GM12864 (cell line): ENCODE measurements around the gene KDM6B.

ENCODE experiments used
- DNase-seq: peaks from one replicate; pipeline ENCODE4 v3.0.0-alpha.2; 2011; ENCODE audit warnings: low read depth
- H3K4me3 ChIP-seq: 2 replicates; pipeline ENCODE4 v1.5.1; 2011; ENCODE audit warnings: mild to moderate bottlenecking, low read depth, low read length, control low read depth
- TF ChIP-seq, protein P1 (sequence below): IDR thresholded peaks from 2 replicates; pipeline ENCODE4 v1.5.1; 2011; ENCODE audit warnings: low read depth, mild to moderate bottlenecking, moderate library complexity, low read length, control low read depth, inconsistent platforms; ENCODE audit errors: missing control alignments

The KDM6B gene

DNA sequence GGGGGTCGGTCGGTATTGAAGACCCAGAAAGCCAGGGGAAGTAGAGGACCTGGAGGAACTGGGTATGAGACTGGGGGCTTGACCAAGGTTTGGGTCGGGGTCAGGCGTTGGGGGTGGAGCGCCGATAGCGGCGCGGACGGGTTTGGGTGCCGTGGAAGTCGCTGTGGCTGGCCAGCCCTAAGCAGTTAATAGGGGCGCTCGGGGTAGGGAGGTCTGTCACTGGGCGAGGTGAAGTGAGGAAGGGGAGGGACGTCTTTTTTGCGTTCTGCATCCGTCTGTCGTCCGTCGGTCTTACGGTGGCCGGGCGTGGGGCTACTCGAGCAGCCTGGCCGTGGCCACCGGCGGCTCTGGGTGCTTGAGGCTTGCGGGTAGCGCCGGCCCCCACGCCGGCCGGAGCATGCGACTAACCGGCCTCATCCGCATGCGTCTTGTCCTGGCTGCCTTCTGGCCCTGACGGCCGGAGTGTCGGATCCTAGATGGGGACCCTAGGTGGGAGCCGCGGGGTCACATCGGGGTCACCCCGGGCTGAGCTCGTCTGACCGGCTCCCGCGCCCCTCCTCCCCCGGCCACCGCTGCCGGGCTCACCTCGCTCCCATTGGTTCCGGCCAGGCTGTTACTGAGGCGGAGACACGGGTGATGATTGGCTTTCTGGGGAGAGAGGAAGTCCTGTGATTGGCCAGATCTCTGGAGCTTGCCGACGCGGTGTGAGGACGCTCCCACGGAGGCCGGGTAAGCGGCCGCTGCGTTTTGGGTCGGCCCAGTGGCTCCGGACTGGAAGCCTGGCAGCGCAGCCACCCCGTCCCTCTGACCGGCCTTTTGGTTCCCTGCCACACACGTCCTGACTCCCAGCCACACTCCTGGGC is 10.5 kb downstream of the KDM6B start:
- TF ChIP-seq, protein P1, sequence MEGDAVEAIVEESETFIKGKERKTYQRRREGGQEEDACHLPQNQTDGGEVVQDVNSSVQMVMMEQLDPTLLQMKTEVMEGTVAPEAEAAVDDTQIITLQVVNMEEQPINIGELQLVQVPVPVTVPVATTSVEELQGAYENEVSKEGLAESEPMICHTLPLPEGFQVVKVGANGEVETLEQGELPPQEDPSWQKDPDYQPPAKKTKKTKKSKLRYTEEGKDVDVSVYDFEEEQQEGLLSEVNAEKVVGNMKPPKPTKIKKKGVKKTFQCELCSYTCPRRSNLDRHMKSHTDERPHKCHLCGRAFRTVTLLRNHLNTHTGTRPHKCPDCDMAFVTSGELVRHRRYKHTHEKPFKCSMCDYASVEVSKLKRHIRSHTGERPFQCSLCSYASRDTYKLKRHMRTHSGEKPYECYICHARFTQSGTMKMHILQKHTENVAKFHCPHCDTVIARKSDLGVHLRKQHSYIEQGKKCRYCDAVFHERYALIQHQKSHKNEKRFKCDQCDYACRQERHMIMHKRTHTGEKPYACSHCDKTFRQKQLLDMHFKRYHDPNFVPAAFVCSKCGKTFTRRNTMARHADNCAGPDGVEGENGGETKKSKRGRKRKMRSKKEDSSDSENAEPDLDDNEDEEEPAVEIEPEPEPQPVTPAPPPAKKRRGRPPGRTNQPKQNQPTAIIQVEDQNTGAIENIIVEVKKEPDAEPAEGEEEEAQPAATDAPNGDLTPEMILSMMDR = no peak
- peak; percentile 85 for DNase-seq

DNA sequence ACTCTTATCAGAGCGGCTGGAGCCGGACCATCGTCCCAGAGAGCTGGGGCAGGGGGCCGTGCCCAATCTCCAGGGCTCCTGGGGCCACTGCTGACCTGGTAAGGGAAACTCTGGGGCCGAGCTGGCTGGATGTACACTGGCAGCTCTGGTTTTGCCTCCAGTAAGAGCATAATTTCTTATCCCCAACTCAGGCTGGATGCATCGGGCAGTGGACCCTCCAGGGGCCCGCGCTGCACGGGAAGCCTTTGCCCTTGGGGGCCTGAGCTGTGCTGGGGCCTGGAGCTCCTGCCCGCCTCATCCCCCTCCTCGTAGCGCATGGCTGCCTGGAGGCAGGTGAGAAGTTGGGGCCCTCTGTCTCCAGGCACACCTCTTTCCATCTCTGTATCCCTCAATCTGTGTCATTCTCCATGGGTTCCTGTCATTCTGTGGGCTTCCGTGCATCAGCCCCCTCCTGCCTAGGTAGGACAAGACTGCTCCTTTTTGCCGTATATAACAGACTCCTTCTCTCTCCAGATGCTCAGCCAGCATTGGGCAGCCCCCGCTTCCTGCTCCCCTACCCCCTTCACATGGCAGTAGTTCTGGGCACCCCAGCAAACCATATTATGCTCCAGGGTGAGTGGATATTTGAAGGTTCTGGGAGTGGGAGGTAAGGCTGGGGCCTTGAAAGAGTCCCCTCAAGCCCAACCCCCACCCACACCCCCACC is 11.5 kb downstream of the KDM6B start:
- H3K4me3 ChIP-seq = peak overlapping the region; percentile 72
- TF ChIP-seq, protein P1 = no peak
- DNase-seq = no peak

More for the DNA sequence above, 10.5 kb downstream of the KDM6B start:
- peak overlapping the region; percentile 72 for H3K4me3 ChIP-seq

DNA sequence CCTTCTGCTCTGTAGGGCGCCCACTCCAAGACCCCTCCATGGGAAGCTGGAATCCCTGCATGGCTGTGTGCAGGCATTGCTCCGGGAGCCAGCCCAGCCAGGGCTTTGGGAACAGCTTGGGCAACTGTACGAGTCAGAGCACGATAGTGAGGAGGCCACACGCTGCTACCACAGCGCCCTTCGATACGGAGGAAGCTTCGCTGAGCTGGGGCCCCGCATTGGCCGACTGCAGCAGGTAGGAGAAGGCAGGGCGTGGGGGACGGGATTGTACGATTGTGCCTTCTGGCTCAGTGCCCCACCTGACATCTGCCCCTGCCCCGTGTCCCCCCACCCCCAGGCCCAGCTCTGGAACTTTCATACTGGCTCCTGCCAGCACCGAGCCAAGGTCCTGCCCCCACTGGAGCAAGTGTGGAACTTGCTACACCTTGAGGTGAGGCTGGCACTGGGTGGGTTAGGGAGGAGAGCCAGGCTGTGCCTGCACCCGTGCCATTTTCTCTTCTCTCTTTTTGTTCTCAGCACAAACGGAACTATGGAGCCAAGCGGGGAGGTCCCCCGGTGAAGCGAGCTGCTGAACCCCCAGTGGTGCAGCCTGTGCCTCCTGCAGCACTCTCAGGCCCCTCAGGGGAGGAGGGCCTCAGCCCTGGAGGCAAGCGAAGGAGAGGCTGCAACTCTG is 12.2 kb downstream of the KDM6B start:
- no peak for DNase-seq
- TF ChIP-seq, protein P1 = no peak
- H3K4me3 ChIP-seq = no peak overlapping the region

DNA sequence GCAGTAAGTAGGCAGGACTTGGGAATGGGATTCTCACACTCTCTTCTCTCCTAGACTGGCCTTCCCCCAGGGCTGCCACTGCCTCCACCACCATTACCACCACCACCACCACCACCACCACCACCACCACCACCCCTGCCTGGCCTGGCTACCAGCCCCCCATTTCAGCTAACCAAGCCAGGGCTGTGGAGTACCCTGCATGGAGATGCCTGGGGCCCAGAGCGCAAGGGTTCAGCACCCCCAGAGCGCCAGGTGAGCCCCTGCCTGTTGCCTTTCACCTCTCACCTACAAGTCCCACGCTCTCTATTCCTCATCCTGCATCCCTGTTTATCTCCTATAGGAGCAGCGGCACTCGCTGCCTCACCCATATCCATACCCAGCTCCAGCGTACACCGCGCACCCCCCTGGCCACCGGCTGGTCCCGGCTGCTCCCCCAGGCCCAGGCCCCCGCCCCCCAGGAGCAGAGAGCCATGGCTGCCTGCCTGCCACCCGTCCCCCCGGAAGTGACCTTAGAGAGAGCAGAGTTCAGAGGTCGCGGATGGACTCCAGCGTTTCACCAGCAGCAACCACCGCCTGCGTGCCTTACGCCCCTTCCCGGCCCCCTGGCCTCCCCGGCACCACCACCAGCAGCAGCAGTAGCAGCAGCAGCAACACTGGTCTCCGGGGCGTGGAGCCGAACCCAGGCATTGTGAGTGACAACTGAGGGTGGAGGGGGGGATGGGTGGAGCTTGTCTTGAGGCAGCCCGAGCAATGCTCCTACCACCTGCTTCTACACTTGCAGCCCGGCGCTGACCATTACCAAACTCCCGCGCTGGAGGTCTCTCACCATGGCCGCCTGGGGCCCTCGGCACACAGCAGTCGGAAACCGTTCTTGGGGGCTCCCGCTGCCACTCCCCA is 13.0 kb downstream of the KDM6B start:
- TF ChIP-seq, protein P1 = no peak
- DNase-seq = no peak
- no peak overlapping the region for H3K4me3 ChIP-seq

DNA sequence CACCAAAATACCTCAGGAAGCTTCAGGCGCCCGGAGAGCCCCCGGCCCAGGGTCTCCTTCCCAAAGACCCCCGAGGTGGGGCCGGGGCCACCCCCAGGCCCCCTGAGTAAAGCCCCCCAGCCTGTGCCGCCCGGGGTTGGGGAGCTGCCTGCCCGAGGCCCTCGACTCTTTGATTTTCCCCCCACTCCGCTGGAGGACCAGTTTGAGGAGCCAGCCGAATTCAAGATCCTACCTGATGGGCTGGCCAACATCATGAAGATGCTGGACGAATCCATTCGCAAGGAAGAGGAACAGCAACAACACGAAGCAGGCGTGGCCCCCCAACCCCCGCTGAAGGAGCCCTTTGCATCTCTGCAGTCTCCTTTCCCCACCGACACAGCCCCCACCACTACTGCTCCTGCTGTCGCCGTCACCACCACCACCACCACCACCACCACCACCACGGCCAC is 14.1 kb downstream of the KDM6B start:
- DNase-seq = no peak
- TF ChIP-seq, protein P1 = no peak

DNA sequence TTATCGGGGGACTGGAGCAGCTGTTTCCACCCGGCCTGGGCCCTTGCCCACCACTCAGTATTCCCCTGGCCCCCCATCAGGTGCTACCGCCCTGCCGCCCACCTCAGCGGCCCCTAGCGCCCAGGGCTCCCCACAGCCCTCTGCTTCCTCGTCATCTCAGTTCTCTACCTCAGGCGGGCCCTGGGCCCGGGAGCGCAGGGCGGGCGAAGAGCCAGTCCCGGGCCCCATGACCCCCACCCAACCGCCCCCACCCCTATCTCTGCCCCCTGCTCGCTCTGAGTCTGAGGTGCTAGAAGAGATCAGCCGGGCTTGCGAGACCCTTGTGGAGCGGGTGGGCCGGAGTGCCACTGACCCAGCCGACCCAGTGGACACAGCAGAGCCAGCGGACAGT is 14.7 kb downstream of the KDM6B start:
- no peak overlapping the region for H3K4me3 ChIP-seq
- DNase-seq = no peak
- TF ChIP-seq, protein P1 = no peak

More for the DNA sequence above, 14.1 kb downstream of the KDM6B start:
- no peak overlapping the region for H3K4me3 ChIP-seq
